GM19035 (cell line): Measurements from ENCODE around the gene MYADML2.
"Not testable (repeated sequence)": the region's sequence is repeated elsewhere in the genome, so short reads cannot be mapped to it uniquely, and the experiment has no call there.

ENCODE experiments used
- ATAC-seq: cut with Tn5 transposase; IDR thresholded peaks from one replicate; pipeline ENCODE4 v1.9.1; 2021; ENCODE audit not compliant: unreplicated experiment

The MYADML2 gene

GRCh38 chr17:81959362-81960129 lies 12.5 kb upstream of the MYADML2 start:
- no peak for ATAC-seq

- ATAC-seq, result no peak
These were observed 11.8 kb upstream of the MYADML2 start for GRCh38 chr17:81958633-81959342.

- ATAC-seq, result no peak
These were observed 10.8 kb upstream of the MYADML2 start for GRCh38 chr17:81957691-81958432.

- ATAC-seq, result no peak
These were observed 9.9 kb upstream of the MYADML2 start for GRCh38 chr17:81956607-81957589.

GRCh38 chr17:81955756-81956544 lies 8.9 kb upstream of the MYADML2 start:
- ATAC-seq, result no peak

GRCh38 chr17:81955058-81955681 lies 8.1 kb upstream of the MYADML2 start:
- ATAC-seq, result no peak

GRCh38 chr17:81954131-81955057 lies 7.4 kb upstream of the MYADML2 start:
- ATAC-seq, result no peak

- not testable (repeated sequence) for ATAC-seq
These were observed 6.4 kb upstream of the MYADML2 start for GRCh38 chr17:81953443-81953842.

- no peak for ATAC-seq
These were observed 5.8 kb upstream of the MYADML2 start for GRCh38 chr17:81952792-81953228.

- ATAC-seq, result no peak
These were observed 5.0 kb upstream of the MYADML2 start for GRCh38 chr17:81951785-81952684.

GRCh38 chr17:81950501-81950900 lies 3.5 kb upstream of the MYADML2 start:
- ATAC-seq, result no peak

GRCh38 chr17:81948635-81949378 lies 1.8 kb upstream of the MYADML2 start:
- ATAC-seq, result no peak

GRCh38 chr17:81944858-81945257 lies 2.2 kb downstream of the MYADML2 start:
- ATAC-seq, result no peak

- ATAC-seq, result no peak
These were observed 4.9 kb downstream of the MYADML2 start for GRCh38 chr17:81942167-81942553.

- no peak for ATAC-seq
These were observed 5.4 kb downstream of the MYADML2 start for GRCh38 chr17:81941484-81942166.
